GM18868 (cell line): ENCODE results near the gene ARMC3.
A peak's percentile ranks its signal among the peaks of the same experiment; 100 is the strongest.
"Not testable (repeated sequence)": the region's sequence is repeated elsewhere in the genome, so short reads cannot be mapped to it uniquely, and the experiment has no call there.

Experiments used
- ATAC-seq: cut with Tn5 transposase; IDR thresholded peaks from one replicate; pipeline ENCODE4 v1.9.1; 2021; ENCODE audit warnings: mild to moderate bottlenecking, moderate library complexity; ENCODE audit not compliant: unreplicated experiment

ARMC3 gene

GRCh38 chr10:23070092-23070912 lies 142.4 kb downstream of the ARMC3 start:
- ATAC-seq: peak; percentile 28

- peak; percentile 75 for ATAC-seq
These were observed 143.0 kb downstream of the ARMC3 start for GRCh38 chr10:23070913-23071218.

DNA sequence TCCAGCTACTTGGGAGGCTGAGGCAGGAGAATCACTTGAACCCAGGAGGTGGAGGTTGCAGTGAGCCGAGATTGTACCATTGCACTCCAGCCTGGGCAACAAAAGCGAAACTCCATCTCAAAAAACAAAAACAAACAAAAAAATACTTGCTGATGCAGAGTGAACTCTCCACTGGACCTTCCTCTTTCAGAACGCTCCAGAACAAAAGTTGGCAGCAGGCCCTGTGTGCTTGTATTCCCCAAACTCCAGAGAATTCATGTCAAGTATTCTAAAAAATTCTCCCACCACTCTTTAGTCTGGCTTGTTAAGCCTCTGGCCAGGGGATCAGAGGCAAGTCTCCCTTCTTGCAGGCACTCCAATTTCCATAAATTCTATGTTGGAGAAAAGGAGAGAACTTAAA lies 144.7 kb downstream of the ARMC3 start:
- not testable (repeated sequence) for ATAC-seq

DNA sequence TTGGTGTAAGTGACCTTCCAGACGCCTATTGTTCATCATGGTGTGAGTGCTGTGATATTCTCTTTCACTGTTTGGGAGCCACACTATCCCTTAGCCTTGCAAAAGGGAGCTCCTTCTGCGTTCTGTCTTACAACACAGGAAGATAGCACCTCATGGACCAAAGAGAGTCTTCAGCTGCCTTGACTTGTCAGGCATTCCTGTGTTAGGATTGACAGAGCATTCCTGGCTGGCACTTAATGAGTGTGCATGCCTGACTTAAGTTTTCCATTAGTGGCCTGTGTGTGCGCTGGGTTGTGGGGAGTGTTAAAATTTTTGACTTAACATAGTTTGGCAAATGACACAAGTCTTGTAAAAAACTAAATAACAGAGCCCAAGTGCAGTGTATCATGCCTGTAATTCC lies 145.7 kb downstream of the ARMC3 start:
- ATAC-seq: no peak

DNA sequence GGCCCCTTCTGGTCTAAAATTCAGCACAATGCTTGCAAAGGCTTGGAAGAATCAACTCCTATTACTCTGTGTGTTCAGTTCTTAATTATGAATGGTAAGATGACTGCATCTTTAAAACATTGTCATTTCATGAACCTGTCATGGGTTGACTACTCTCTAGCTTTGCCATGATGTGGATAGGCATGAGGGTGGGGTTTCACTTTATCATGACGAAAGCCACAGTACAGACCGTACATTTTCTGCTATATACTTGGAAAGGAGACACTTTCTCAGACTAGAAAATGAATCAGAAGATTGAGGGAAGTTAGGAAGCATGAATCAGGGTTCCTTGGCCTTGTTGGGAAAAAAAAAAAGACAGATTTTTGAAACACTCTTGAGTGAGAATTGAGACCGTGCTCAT lies 147.8 kb downstream of the ARMC3 start:
- no peak for ATAC-seq

DNA sequence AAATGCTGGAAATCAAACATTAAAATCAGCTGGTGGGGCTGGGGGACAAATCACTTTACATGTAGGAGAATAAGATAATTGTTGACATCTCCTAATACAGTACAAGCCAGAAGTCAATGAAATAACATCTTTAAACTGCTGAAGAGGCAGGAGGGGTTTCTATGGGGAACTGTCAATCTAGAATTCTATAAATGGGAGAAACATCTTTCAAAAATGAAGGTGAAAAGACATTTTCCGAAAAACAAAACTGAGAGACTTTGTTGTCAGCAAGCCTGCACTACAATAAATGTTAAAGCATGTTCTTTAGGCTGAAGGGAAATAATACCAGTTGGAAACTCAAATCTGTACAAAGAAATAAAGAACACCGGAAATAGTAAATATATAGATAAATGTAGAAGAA lies 150.3 kb downstream of the ARMC3 start:
- ATAC-seq: no peak

DNA sequence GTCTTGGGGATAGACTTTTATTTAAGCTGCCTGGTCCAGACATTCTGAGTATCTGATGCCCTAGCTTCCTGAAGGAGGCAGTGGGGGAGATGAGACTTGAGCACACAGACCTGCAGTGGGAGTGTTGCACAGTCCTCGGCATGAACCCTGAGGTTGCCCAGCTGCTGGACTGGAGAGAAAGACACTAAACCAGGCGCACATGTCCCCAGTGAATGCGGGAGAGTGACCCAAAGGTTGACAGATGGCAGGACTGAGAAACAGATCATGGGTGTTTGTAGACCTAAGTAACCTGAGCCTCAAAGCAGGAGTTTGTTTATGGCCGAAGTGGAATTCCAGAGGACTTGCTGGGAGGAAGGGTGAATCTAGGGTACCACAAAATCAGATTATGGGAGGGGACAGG lies 151.8 kb downstream of the ARMC3 start:
- ATAC-seq: no peak

DNA sequence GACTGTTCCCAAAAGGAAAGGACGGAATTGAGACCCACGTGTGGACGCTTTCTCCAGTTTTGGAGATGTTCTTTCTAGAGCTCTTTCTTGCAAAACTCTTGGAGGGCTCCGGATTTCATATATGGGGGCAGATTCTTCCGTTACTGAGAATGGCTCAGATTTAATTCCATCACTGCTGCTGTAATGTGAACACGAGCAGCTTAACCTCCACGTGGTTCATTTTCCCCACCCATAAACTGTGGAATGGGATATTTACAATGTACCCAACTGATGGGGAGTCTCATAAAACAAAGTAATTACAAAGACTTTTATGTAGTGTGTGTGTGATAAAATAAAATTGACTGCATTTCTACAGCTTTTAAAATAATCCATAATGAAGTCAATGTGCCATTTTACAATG lies 152.4 kb downstream of the ARMC3 start:
- no peak for ATAC-seq

DNA sequence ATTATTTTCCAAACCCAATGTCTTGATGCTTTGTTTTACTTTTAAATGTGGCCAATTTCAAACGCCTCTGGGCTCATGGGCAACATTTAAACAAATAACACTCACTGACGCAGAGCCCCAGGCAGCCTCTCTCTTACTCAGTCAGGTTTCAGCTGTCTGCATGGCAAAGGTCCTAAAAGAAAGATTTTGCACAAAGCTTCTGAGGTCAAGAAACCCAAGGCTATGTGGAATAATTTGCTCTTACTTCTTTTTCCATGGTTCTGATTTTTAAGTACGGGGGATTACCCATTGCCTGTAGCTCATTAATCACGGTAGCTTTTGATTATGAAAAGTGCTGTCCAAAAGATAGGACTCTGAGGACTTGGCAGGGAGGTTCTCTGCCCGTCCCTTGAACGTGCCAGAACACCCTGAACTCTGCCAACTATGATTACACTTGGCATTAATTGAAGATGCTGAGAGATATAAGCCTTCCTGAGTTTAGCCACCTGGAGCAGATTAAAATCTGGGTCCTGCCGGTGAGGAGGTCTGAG lies 153.4 kb downstream of the ARMC3 start:
- no peak for ATAC-seq

DNA sequence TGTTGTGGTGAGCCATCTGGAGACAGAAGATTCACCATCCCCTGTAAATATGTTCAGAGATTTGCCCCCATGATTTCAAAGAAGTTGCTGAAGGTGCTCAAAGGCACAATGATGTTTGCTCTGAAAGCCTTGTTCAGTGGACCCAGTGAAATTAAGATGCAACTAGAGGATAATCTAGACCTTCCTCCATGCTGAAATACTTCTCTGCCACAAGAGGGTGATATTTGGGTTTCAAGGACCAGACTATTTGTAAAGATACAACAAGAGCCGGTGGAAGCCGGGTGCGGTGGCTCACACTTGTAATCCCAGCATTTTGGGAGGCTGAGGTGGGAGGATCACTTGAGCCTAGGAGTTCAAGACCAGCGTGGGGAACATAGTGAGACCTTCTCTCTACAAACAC lies 154.0 kb downstream of the ARMC3 start:
- ATAC-seq: peak; percentile 50
